Vagina (tissue), 2 donors: ENCODE data around the gene SETD2.

Experiments used
- CTCF ChIP-seq, 3 experiments: fragments of 450-650 bp in 2 of 3; fragments of 200-600 bp in 1 of 3; sonication (generic) in 1 of 3; IDR thresholded peaks; one replicate each; pipeline ENCODE4 v1.5.1; 2017 to 2019; ENCODE audit warnings: antibody characterized with exemption in 3 of 3, mild to moderate bottlenecking in 2 of 3, moderate library complexity in 2 of 3
- POLR2A ChIP-seq, 2 donors: fragments of 450-650 bp; IDR thresholded peaks; one replicate each; pipeline ENCODE4 v1.6.1; 2017; ENCODE audit warnings: antibody characterized with exemption in 2 of 2, mild to moderate bottlenecking in 2 of 2, moderate library complexity in 2 of 2
- POLR2AphosphoS5 ChIP-seq, 2 donors: sonication (generic); formaldehyde crosslinking; IDR thresholded peaks; one replicate each; pipeline ENCODE4 v1.9.0; 2017; ENCODE audit warnings: antibody characterized with exemption in 2 of 2, mild to moderate bottlenecking in 2 of 2, low read depth in 1 of 2; ENCODE audit not compliant: insufficient read depth in 1 of 2

- TF ChIP-seq POLR2AphosphoS5 (IDR thresholded peaks at IDR 0.05; ENCODE audit: insufficient read depth in 1 of 2, low read depth in 1 of 2): no peak
- no peak for TF ChIP-seq CTCF (IDR thresholded peaks at IDR 0.05)
- no peak for TF ChIP-seq POLR2A (IDR thresholded peaks at IDR 0.05)
Measured at GRCh38 chr3:47128137-47128536, 35.8 kb downstream of the SETD2 start.
